Activated CD8-positive, alpha-beta memory T cell treated with anti-CD3 and anti-CD28 coated beads for 36 hours (primary cell): Measurements from ENCODE around the gene TMEM74B. TPM values are rescaled to one million over a fixed set of nuclear protein-coding genes. Genes with fewer than 3 reads are reported as not detected.
"Not testable (repeated sequence)": the region's sequence is repeated elsewhere in the genome, so short reads cannot be mapped to it uniquely, and the experiment has no call there.

Source experiments
- CTCF ChIA-PET: fragments of 350-600 bp; sonication (Branson Sonifier 250); formaldehyde crosslinking; loops from one replicate; lab custom pipeline; 2021; ENCODE audit warnings: antibody characterized with exemption; lab: Charles Lee
- POLR2A ChIA-PET: fragments of 350-600 bp; sonication (Branson Sonifier 250); formaldehyde crosslinking; loops from one replicate; lab custom pipeline; 2021; ENCODE audit warnings: antibody characterized with exemption; lab: Charles Lee
- total RNA-seq, 2 experiments: library from RNA; stranded (reverse); gene quantifications; one replicate each; pipeline ENCODE4 v1.2.3, GENCODE V29; 2021

TMEM74B gene
- under 1 TPM; 0.23 to 0.40 TPM for total RNA-seq

DNA sequence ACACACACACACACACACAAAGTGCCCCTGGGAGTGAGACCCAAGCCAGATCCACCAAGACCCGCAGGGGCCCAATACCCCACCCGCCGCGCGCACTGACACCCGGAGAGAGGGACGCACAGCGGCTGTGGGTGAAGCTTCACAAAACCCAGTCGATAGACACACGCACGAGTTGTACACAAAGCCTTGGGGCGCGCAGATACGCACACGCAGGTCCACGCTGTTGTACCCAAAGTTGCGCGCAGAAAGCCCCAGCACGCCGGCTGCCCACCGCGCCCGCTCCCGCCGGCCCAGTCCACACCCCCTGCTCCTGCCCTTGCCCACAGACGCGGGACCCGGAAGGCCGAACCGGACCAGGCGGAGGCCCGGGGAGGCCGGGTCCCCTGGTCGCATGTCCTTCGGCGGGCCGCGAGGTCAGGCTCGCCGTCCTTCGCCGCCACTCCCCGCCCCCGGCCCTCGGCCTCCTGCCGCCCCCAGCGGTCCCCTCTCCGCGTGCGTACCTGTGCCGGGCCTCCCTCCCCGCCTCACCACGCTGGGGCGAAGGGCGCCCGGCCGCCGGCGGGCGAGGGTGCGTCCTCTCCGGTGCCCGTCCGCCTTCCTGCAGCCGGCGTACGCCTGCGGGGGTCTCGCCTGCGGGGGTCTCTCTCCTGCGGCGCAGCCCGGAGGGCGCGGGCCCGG, at the start of gene TMEM74B:
Gene TMEM74B, minus strand, starts transcription at position 344 of the 678 bp plus-strand sequence. CDS start 1,180 bp downstream, outside the sequence.
- POLR2A ChIA-PET: no interaction called here

DNA sequence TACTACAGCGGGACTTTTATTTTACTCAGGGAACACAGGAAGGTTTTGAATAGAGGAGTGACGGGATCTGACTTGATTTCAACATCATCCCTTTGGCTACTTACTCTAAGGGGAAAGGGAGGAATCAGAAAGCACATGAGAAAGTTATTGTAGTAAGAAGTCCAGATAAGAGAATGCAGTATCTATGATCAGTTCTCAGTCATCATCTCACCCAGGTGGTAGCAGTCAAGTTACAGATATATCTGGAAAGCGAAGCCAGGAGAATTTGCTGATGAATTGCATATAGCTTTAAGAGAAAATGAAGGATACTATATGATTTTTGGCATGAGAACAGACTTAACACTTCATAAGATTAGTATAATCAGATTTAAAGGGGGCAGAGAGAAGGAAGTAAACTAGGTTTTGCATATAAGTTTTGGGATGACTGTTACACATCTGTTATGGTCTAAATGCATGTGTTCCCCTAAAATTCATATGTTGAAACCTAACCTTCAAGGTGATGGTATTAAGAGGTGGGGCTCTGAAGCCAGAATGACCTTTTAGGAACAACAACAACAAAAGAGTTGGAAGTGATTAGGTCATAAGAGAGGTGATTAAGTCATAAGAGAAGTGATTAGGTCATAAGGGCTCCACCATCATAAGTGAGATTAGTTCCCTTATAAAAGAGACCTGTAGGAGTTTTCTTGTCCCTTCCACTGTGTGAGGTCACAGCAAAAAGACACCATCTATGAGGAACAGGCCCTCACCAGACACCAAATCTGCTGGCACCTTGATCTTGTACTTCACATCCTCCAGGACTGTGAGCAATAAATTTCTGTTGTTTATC, 47.7 kb upstream of the TMEM74B start:
- CTCF ChIA-PET: no interaction called here
- POLR2A ChIA-PET: no interaction called here

More for the DNA sequence above, at the start of gene TMEM74B:
- CTCF ChIA-PET: interaction anchor here (0.9 kb wide), 1 partner anchor 73 kb away, joined by 4 read pairs; no protein-coding TSS in a partner anchor

DNA sequence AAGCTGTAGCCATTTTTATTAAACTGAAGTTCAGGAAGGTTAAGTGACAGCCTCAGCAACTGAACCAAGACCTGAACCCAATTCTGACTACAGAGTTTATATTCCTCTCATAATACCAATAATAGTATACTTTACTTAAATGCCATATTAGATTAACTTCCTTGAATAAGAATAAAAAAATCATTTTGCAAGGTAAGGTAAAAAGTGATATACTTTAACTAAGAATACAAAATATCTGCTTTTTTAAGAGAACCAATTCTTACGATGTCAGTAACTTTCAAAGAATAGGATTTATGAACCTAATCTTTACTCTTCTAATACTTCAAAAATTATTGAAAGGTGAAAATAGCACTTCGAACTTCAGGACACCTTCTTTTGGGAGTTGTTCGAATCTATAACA, 44.8 kb upstream of the TMEM74B start:
- ChIA-PET POLR2A (no interaction called here), CTCF (no interaction called here)

- ChIA-PET CTCF (interaction anchor here (1.2 kb wide), 1 partner anchor 13 kb away, joined by 3 read pairs; no protein-coding TSS in a partner anchor), POLR2A (interaction anchor here (0.5 kb wide), 1 partner anchor 1945 kb away, joined by 9 read pairs; no protein-coding TSS in a partner anchor)
Observed at GRCh38 chr20:1225783-1226654, 41.2 kb upstream of the TMEM74B start, which contains the start of gene RAD21L1. Gene RAD21L1 (plus strand): TSS chr20:1226044. CDS start chr20:1228454, 2,410 bp downstream.

GRCh38 chr20:1225263-1225782, 40.5 kb upstream of the TMEM74B start:
- CTCF ChIA-PET: interaction anchor here (1.2 kb wide), 1 partner anchor 13 kb away, joined by 3 read pairs; no protein-coding TSS in a partner anchor
- POLR2A ChIA-PET: interaction anchor here (0.5 kb wide), 1 partner anchor 1946 kb away, joined by 9 read pairs; no protein-coding TSS in a partner anchor

- POLR2A ChIA-PET: no interaction called here
- CTCF ChIA-PET: interaction anchor here (1.2 kb wide), 1 partner anchor 12 kb away, joined by 3 read pairs; no protein-coding TSS in a partner anchor
Observed at GRCh38 chr20:1224205-1224890, 39.6 kb upstream of the TMEM74B start.

DNA sequence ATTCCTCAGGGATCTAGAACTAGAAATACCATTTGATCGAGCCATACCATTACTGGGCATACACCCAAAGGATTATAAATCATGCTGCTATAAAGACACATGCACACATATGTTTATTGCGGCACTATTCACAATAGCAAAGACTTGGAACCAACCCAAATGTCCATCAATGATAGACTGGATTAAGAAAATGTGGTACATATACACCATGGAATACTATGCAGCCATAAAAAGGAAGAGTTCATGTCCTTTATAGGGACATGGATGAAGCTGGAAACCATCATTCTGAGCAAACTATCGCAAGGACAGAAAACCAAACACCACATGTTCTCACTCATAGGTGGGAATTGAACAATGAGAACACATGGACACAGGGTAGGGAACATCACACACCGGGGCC, 38.0 kb upstream of the TMEM74B start:
- CTCF ChIA-PET: not testable (repeated sequence)

GRCh38 chr20:1216527-1217427, 32.0 kb upstream of the TMEM74B start:
- CTCF ChIA-PET, POLR2A ChIA-PET: not testable (repeated sequence)

More for the DNA sequence above, 38.0 kb upstream of the TMEM74B start:
- POLR2A ChIA-PET: not testable (repeated sequence)

DNA sequence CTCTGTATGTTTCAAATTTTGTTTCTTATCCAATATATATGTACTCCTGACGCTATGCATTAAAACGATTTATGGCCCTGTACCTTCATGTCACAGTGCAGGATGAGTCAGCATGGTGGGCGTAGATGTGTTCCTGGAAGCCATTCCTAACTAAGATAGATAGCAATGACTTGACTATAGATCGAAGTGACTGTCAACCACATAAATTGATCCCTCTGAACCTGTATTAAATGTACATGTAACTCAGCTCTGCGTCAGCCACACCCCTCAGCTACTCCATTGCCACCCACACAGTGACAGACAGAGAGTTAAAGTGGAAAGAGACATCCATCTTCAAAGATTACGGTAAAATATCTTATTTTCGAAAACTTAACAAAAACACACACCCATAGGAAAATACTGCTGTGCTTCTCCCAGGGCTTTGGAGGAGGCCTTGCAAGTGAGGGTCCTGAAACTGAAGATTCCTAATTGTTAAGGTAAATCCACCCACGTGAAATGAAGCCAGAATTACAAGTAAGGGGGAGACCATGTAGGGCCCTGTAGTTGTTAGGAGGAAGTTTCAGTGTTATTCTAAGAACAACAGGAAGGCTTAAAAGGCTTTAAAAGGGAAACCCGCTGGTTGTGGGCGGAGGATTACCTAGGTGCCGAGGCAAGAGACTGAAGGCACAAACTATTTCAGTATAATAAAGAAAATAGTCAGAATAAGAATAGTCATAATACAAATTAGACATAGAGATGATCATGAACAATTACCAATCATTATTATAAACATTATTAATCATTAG, 30.8 kb upstream of the TMEM74B start:
- CTCF ChIA-PET: no interaction called here
- POLR2A ChIA-PET: no interaction called here

DNA sequence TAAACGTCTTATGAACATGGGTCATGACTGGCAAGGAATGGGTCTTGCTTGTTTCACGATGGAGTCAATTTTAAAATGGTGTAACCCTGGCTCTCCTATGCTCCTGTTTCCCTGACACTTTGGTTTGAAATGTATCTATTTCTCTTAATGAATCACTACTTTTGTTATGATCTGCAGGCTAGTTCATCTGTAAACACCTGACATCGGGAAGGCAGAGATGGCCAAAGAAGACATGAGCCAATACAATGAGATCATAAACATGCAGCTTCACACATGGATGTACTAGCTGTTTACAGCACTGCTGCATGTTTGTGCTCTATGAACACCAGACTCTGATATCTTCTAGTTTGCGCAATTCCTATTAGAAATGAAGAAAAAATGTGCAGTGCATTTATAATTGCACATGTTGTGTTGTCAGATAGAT, 30.1 kb upstream of the TMEM74B start:
- ChIA-PET CTCF (no interaction called here), POLR2A (no interaction called here)

DNA sequence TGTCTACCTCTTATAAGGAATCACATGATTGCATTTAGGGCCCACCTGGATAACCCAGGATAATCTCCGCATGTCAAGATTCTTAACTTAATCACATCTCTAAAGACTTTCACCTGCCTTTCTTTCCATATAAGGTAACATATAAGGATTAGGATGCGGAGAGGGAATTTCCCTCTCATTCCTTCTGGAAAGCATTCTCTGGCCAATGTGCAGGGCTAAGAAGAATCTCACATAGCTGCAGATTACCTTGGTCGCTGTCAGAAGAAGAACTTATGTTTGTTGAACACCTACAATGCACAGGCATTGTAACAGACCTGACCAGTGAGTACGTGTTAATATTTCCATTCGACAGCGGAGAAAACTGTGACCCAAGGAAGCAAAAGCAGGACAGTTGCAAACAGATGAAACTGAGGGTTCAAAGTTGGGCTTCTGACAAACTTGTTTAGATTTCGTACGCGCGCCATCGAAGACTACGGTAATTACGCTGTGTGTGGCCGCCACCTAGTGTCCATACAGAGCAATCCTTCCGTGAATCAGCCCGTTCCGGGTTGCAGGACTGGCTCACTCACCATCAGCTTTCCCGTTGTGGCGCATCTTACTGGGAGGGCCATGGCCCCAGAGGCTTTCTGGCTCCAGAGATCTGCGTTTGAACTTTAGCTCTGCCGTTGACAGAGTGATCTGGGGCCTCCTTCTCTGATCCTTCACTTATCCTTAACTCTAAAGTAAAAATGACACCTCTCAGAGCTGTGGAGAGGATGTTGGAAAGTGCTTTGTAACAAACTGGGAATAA, 28.0 kb upstream of the TMEM74B start:
- POLR2A ChIA-PET: no interaction called here
- CTCF ChIA-PET: interaction anchor here (0.6 to 1.7 kb wide), 7 partner anchors 12 to 398 kb away, joined by 3 to 5 read pairs (median 3); no protein-coding TSS in a partner anchor

DNA sequence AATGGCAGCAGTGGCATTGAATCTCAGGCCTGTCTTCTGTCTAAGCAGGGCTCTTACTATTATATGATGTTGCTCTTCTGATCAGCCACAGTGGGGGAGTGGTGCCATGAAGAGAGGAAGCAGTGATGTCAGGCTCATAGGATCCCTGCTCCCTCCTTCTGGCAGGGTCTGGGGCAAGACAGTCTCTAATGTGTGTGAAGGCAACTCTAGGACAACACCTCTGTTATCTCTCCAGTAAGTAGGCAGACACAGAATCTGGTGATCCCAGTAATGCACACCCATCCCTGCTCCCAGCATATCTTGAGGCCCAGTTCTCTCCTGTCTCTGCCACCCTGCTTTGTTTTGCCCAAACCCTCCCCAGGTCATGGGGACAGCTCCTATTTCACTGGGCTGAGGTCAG, 27.2 kb upstream of the TMEM74B start:
- ChIA-PET POLR2A (no interaction called here), CTCF (interaction anchor here (1.0 to 1.7 kb wide), 5 partner anchors 13 to 255 kb away, joined by 3 to 5 read pairs (median 3); no protein-coding TSS in a partner anchor)

- CTCF ChIA-PET: no interaction called here
- POLR2A ChIA-PET: no interaction called here
Observed at GRCh38 chr20:1210501-1210900, 25.7 kb upstream of the TMEM74B start.

DNA sequence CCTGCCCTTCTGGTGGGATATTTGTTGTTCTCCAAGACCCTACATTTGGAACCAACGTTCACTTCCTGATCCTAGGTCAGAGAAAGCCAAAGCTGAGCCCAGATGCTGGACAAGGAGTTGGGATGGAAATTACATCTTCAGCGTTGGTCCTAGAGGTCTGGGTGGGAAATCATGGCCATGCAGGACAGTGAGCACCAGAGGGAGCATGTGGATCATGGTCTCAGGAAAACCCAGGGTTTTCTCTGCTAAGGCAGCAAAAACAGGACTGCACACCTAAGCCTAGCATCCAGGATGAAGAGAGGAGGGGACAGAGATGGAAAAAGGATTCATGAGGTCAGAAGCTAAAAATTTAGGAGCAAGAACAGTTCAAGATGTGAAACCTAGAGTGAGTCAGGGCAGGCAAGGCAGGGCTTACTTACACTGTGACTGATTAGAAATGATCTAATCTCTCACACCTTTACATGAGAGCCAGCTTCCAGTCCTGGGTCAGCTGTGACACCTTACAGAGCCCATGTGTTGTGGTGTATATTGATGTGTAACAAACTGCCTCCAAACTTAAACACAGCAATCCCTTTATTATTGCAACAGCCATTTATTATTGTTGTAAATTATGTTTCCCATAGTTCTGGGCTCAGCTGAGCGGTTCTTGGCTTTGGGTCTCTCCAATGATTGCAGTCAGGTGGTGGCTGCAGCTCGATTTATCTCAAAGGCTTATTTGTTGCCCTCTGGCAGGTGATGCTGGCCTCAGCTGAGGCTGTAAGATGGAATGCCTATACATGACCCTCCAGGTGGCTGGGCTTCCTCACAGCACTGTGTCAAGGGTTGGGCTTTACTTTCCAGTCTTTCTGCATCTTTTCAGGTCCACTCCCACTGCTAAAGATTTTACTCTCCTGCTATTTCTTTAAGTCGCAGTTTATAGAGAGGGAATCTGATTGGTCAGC, 24.9 kb upstream of the TMEM74B start:
- CTCF ChIA-PET: interaction anchor here (1.2 kb wide), 1 partner anchor 101 kb away, joined by 4 read pairs; no protein-coding TSS in a partner anchor
- POLR2A ChIA-PET: no interaction called here
